ENCODE results near the gene ATG10.
"Not testable (repeated sequence)": the region's sequence is repeated elsewhere in the genome, so short reads cannot be mapped to it uniquely, and the experiment has no call there.

GRCh38 chr5:82014644-82015043, 42.8 kb downstream of the ATG10 start:
- not testable (repeated sequence) for TF ChIP-seq REST (IDR thresholded peaks at IDR 0.05; ENCODE audit: unreplicated experiment); CTCF (conservative IDR thresholded peaks at IDR 0.05; ENCODE audit: low read depth in 2 of 2); EZH2 (IDR thresholded peaks at IDR 0.05; ENCODE audit: low read depth, unreplicated experiment); JUNB (IDR thresholded peaks at IDR 0.05; ENCODE audit: unreplicated experiment); ZNF462 (CRISPR knock-in tag; IDR thresholded peaks at IDR 0.05); POLR2AphosphoS5 (IDR thresholded peaks at IDR 0.05; ENCODE audit: low read depth); ZNF331 (CRISPR knock-in tag; IDR thresholded peaks at IDR 0.05; ENCODE audit: low read depth); ZNF114 (CRISPR knock-in tag; IDR thresholded peaks at IDR 0.05)
